ENCODE data around the gene NKD1. TPM values are rescaled to one million over a fixed set of nuclear protein-coding genes. Genes with fewer than 3 reads are reported as not detected.

NKD1 gene
- total RNA-seq, 1 donor from 2014 or later = 54.7 TPM

DNA sequence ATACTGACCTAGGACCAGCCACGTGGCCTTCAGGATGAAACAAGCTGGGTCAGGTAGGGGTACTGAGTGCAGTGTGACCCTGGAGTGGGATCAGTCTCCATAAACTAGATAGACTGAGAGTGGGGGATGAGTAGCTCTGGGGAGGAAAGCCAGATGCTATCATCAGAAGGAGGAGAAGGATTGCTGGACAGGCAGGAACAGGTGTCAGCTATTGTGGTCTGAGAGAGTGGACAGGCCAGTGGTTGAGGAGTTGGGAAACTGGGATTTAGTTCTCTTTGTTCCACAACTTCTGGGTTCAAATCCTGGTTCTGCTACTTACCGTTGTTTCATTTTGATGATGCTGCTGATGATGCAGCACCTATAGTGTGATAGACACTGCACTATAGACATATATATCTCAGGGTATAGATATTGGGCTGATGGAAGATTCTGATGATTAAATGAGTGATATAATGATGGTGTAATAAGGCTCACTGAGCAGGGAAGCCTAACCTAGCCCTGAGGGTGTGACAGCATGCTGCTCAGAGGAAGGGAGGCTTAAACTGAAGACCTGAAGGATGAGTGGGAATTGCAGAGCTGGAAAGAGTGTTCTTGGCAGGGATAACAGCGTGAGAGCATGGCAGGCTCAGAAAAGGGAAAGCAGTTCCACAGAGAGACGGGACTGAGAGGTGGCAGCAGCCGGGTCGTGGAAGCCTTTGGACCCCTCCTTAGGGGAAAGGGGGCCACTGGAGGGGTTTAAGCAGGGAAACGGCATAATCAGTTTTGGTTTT lies 66.9 kb downstream of the NKD1 start:
- no peak for TF ChIP-seq CTCF (conservative IDR thresholded peaks at IDR 0.05)
- peaks cover 43% of the 10 kb centered on the region for H3K4me1 Mint-ChIP-seq
- no peaks in the 10 kb centered on the region for H3K27me3 Mint-ChIP-seq (ENCODE audit: low read depth)
- peaks cover 8% of the 10 kb centered on the region for H3K36me3 Mint-ChIP-seq (ENCODE audit: low read depth)
- no peaks in the 10 kb centered on the region for H3K9me3 Mint-ChIP-seq
- peak overlapping the region; percentile 79 for H3K27ac Mint-ChIP-seq (ENCODE audit: unreplicated experiment)
- H3K4me3 Mint-ChIP-seq = no peak overlapping the region
- no peak for DNase-seq (ENCODE audit: low read depth, low spot score)

- Mint-ChIP-seq H3K27ac (ENCODE audit: unreplicated experiment) (no peak overlapping the region), H3K27me3 (ENCODE audit: low read depth) (no peaks in the 10 kb centered on the region)
- no peak for TF ChIP-seq CTCF (conservative IDR thresholded peaks at IDR 0.05)
These were observed 67.7 kb downstream of the NKD1 start for GRCh38 chr16:50615891-50616290.

GRCh38 chr16:50616386-50616785 lies 68.2 kb downstream of the NKD1 start:
- H3K4me3 Mint-ChIP-seq = no peak overlapping the region

More at GRCh38 chr16:50615891-50616290, 67.7 kb downstream of the NKD1 start:
- H3K4me1 Mint-ChIP-seq = peaks cover 37% of the 10 kb centered on the region
- H3K9me3 Mint-ChIP-seq = no peaks in the 10 kb centered on the region
- DNase-seq (ENCODE audit: low read depth, low spot score) = no peak
- H3K36me3 Mint-ChIP-seq (ENCODE audit: low read depth) = peaks cover 8% of the 10 kb centered on the region
- no peak overlapping the region for H3K4me3 Mint-ChIP-seq

DNA sequence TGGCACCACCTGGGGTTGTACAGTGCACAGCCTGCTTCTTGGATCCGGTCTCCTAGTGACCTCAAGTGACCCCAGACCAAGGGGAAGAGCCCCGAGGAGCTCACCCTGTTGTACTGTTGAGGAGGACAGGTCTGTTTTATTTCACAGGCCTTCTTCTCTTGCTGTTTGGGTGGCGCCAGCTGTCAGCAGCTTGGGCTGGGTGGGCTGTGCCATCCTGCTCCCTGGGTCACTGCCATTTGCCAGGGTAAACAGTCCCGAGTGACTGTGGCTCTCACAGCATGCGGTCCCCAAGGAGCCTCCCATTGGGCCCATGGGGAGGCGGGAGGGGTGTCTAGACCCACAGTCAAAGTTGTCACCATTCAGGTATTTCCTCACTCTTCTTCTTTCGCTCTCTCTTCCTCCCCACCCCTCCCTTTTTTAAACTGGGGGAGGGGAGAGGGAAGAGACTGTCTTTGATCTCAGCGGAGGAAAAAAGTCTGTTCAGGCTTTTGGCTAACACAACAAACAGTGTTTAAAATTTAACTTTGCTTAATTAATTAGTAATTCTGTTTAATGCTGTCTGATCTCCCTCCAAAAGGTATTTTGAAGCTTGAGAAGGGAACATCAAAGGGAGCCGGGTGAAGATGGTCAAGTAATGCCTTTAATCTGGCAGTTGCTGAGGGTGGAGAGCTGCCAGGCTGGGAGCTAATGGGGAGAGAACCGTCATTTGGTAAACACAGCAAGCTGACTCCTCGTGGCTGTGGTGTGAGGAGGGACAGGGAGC lies 68.9 kb downstream of the NKD1 start:
- no peak overlapping the region for H3K27ac Mint-ChIP-seq (ENCODE audit: unreplicated experiment)
- no peak for TF ChIP-seq CTCF (conservative IDR thresholded peaks at IDR 0.05)
- H3K4me1 Mint-ChIP-seq = peaks cover 32% of the 10 kb centered on the region
- peaks cover 5% of the 10 kb centered on the region for H3K36me3 Mint-ChIP-seq (ENCODE audit: low read depth)
- no peaks in the 10 kb centered on the region for H3K27me3 Mint-ChIP-seq (ENCODE audit: low read depth)
- no peaks in the 10 kb centered on the region for H3K9me3 Mint-ChIP-seq
- DNase-seq (ENCODE audit: low read depth, low spot score) = no peak
- H3K4me3 Mint-ChIP-seq = no peak overlapping the region

More at GRCh38 chr16:50616386-50616785, 68.2 kb downstream of the NKD1 start:
- Mint-ChIP-seq H3K27me3 (ENCODE audit: low read depth) (no peaks in the 10 kb centered on the region), H3K4me1 (peaks cover 37% of the 10 kb centered on the region), H3K27ac (ENCODE audit: unreplicated experiment) (no peak overlapping the region), H3K36me3 (ENCODE audit: low read depth) (peaks cover 8% of the 10 kb centered on the region), H3K9me3 (no peaks in the 10 kb centered on the region)
- DNase-seq (ENCODE audit: low read depth, low spot score) = no peak
- no peak for TF ChIP-seq CTCF (conservative IDR thresholded peaks at IDR 0.05)

DNA sequence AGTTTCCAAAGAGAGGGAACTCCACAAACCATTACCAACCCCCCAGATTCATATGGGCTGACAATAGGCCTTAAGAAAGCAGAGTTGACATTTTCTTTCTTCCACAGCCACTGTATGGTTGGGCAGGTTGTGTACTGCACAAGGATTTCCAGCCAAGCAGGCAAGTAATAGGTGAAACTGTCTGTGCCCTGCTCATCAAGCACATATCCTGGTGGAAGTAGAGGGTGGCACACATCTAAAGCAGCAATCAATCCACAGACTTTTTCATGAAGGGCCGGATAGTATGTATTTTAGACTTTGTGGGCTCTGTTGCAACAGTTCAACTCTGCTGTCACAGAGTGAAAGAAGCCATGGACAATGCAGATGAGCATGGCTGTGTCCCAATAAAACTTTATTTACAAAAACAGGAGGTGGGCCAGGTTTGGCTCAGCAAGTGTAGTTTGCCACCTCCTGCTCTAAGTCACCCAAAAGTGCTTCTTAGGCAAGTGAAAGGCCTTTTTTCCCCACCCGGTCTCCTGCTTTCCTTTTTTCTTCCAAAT lies 69.5 kb downstream of the NKD1 start:
- no peak for DNase-seq (ENCODE audit: low read depth, low spot score)
- H3K4me1 Mint-ChIP-seq = peaks cover 27% of the 10 kb centered on the region
- H3K4me3 Mint-ChIP-seq = no peak overlapping the region
- peaks cover 5% of the 10 kb centered on the region for H3K36me3 Mint-ChIP-seq (ENCODE audit: low read depth)
- no peak overlapping the region for H3K27ac Mint-ChIP-seq (ENCODE audit: unreplicated experiment)
- no peaks in the 10 kb centered on the region for H3K9me3 Mint-ChIP-seq
- no peak for TF ChIP-seq CTCF (conservative IDR thresholded peaks at IDR 0.05)
- H3K27me3 Mint-ChIP-seq (ENCODE audit: low read depth) = no peaks in the 10 kb centered on the region
